Neural cell (in vitro differentiated cells): ENCODE results near the gene FDPS.

ENCODE experiments used
- CTCF ChIP-seq: fragments of 450-650 bp; IDR thresholded peaks from 2 replicates; pipeline ENCODE4 v1.5.1; 2014; ENCODE audit warnings: antibody characterized with exemption, mild to moderate bottlenecking, moderate library complexity; ENCODE audit not compliant: poor library complexity, severe bottlenecking
- EP300 ChIP-seq: fragments of 450-650 bp; conservative IDR thresholded peaks from 2 replicates; pipeline ENCODE4 v1.6.1; 2014; ENCODE audit warnings: antibody characterized with exemption, mild to moderate bottlenecking, moderate library complexity; ENCODE audit not compliant: poor library complexity, severe bottlenecking
- MXI1 ChIP-seq: fragments of 450-650 bp; conservative IDR thresholded peaks from 2 replicates; pipeline ENCODE4 v1.6.1; 2014; ENCODE audit warnings: antibody characterized with exemption, mild to moderate bottlenecking; ENCODE audit not compliant: poor library complexity, severe bottlenecking
- RAD21 ChIP-seq: fragments of 450-650 bp; conservative IDR thresholded peaks from 2 replicates; pipeline ENCODE4 v1.6.1; 2014; ENCODE audit warnings: antibody characterized with exemption, mild to moderate bottlenecking, moderate library complexity
- SMC3 ChIP-seq: fragments of 450-650 bp; conservative IDR thresholded peaks from 2 replicates; pipeline ENCODE4 v1.6.1; 2014; ENCODE audit warnings: antibody characterized with exemption, mild to moderate bottlenecking, moderate library complexity; ENCODE audit not compliant: poor library complexity

- TF ChIP-seq SMC3 (no peak), MXI1 (no peak), RAD21 (no peak), CTCF (no peak), EP300 (no peak)
These were observed 11.6 kb downstream of the FDPS start for GRCh38 chr1:155320252-155320651.
